SU-DHL-6 (cell line): Measurements from ENCODE around the gene SLAIN1.
A peak's percentile ranks its signal among the peaks of the same experiment; 100 is the strongest.

Experiments used
- H2AFZ ChIP-seq: fragments of 200-600 bp; sonication (generic); 2 replicates; pipeline ENCODE4 v1.6.1; 2014; ENCODE audit warnings: low read depth, mild to moderate bottlenecking, moderate library complexity, mixed read lengths, antibody characterized with exemption, low read length; ENCODE audit not compliant: severe bottlenecking
- H3F3A ChIP-seq: fragments of 200-600 bp; shearing (Covaris generic); 2 replicates; pipeline ENCODE4 v1.6.0; 2016; ENCODE audit warnings: antibody characterized with exemption, mild to moderate bottlenecking; ENCODE audit not compliant: insufficient read depth
- H3K27ac ChIP-seq: fragments of 200-600 bp; sonication (generic); 2 replicates; pipeline ENCODE4 v1.5.1; 2016; ENCODE audit warnings: low read depth, mild to moderate bottlenecking, low read length, moderate library complexity, mixed read lengths
- H3K27me3 ChIP-seq: fragments of 200-600 bp; sonication (generic), shearing (Covaris generic); 2 replicates; pipeline ENCODE4 v1.6.0; 2014; ENCODE audit warnings: mild to moderate bottlenecking, low read length
- H3K36me3 ChIP-seq: fragments of 200-600 bp; sonication (generic); 2 replicates; pipeline ENCODE4 v1.6.1; 2014; ENCODE audit warnings: mild to moderate bottlenecking, low read length, mixed read lengths
- H3K4me2 ChIP-seq: fragments of 300-600, 200-600 bp; shearing (Covaris generic), sonication (generic); 2 replicates; pipeline ENCODE4 v1.6.0; 2014; ENCODE audit warnings: low read length, low read depth, mild to moderate bottlenecking; ENCODE audit not compliant: poor library complexity, severe bottlenecking
- H3K4me3 ChIP-seq: fragments of 200-600 bp; sonication (generic); 2 replicates; pipeline ENCODE4 v1.5.1; 2014; ENCODE audit warnings: antibody characterized with exemption, low read length, mild to moderate bottlenecking, mixed read lengths; ENCODE audit not compliant: insufficient read depth, poor library complexity, severe bottlenecking
- H3K79me2 ChIP-seq: fragments of 200-600 bp; sonication (generic); 2 replicates; pipeline ENCODE4 v1.6.1; 2014; ENCODE audit warnings: mild to moderate bottlenecking, low read length, moderate library complexity; ENCODE audit not compliant: insufficient read depth
- H3K9ac ChIP-seq: fragments of 200-600 bp; sonication (generic); 2 replicates; pipeline ENCODE4 v1.7.0; 2014; ENCODE audit warnings: mild to moderate bottlenecking, low read length
- H3K9me2 ChIP-seq: fragments of 200-600 bp; sonication (generic); replicated peaks from 2 replicates; pipeline ENCODE4 v1.6.1; 2014; ENCODE audit warnings: low read length; ENCODE audit not compliant: insufficient read depth
- H3K9me3 ChIP-seq: fragments of 200-600 bp; sonication (generic); 2 replicates; pipeline ENCODE4 v1.6.1; 2014; ENCODE audit warnings: low read length, mixed read lengths; ENCODE audit not compliant: insufficient read depth
- H4K20me1 ChIP-seq: fragments of 200-600 bp; sonication (generic); 2 replicates; pipeline ENCODE4 v1.6.1; 2014; ENCODE audit warnings: low read depth, mild to moderate bottlenecking, antibody characterized with exemption, low read length, moderate library complexity, mixed read lengths
- CTCF ChIP-seq: fragments of 200-600 bp; sonication (generic); IDR thresholded peaks from one replicate; pipeline ENCODE4 v1.5.1; 2017; ENCODE audit warnings: antibody characterized with exemption, mild to moderate bottlenecking, low read length, moderate library complexity; ENCODE audit not compliant: insufficient read depth, poor library complexity, severe bottlenecking
- EZH2phosphoT487 ChIP-seq: fragments of 200-600 bp; sonication (generic), shearing (Covaris generic); conservative IDR thresholded peaks from 2 replicates; pipeline ENCODE4 v1.6.1; 2018; ENCODE audit warnings: mild to moderate bottlenecking, antibody characterized with exemption, low read length, moderate library complexity, mixed read lengths

The SLAIN1 gene

GRCh38 chr13:77776704-77777103 lies 79.2 kb downstream of the SLAIN1 start:
- TF ChIP-seq CTCF (no peak), EZH2phosphoT487 (no peak)
- H3K36me3 ChIP-seq = no peaks in the 10 kb centered on the region

GRCh38 chr13:77779552-77780272 lies 82.2 kb downstream of the SLAIN1 start:
- no peaks in the 10 kb centered on the region for H3K9me3 ChIP-seq
- H3K27me3 ChIP-seq = no peaks in the 10 kb centered on the region
- H2AFZ ChIP-seq = no peak overlapping the region
- H3K36me3 ChIP-seq = no peaks in the 10 kb centered on the region
- no peaks in the 10 kb centered on the region for H3K9me2 ChIP-seq
- peak; percentile 51 for TF ChIP-seq CTCF
- TF ChIP-seq EZH2phosphoT487 = no peak
- H3F3A ChIP-seq = no peaks in the 10 kb centered on the region
- no peak overlapping the region for H3K27ac ChIP-seq
- no peak overlapping the region for H3K4me2 ChIP-seq
- H3K9ac ChIP-seq = no peak overlapping the region
- no peaks in the 10 kb centered on the region for H3K79me2 ChIP-seq
- H4K20me1 ChIP-seq = no peaks in the 10 kb centered on the region
- H3K4me3 ChIP-seq = no peak overlapping the region

More at GRCh38 chr13:77776704-77777103, 79.2 kb downstream of the SLAIN1 start:
- Histone ChIP-seq H4K20me1 (no peaks in the 10 kb centered on the region), H2AFZ (no peak overlapping the region), H3K9me2 (no peaks in the 10 kb centered on the region), H3K27ac (no peak overlapping the region), H3K9me3 (no peaks in the 10 kb centered on the region), H3K79me2 (no peaks in the 10 kb centered on the region), H3K4me2 (no peak overlapping the region), H3K9ac (no peak overlapping the region), H3F3A (no peaks in the 10 kb centered on the region), H3K27me3 (no peaks in the 10 kb centered on the region), H3K4me3 (no peak overlapping the region)

- no peaks in the 10 kb centered on the region for H3K36me3 ChIP-seq
- H3K4me3 ChIP-seq = no peak overlapping the region
- no peaks in the 10 kb centered on the region for H3F3A ChIP-seq
- no peak overlapping the region for H2AFZ ChIP-seq
- no peaks in the 10 kb centered on the region for H3K9me3 ChIP-seq
- H3K27ac ChIP-seq = no peak overlapping the region
- H3K9ac ChIP-seq = no peak overlapping the region
- H3K9me2 ChIP-seq = no peaks in the 10 kb centered on the region
- no peak overlapping the region for H3K4me2 ChIP-seq
- no peaks in the 10 kb centered on the region for H3K79me2 ChIP-seq
- no peaks in the 10 kb centered on the region for H4K20me1 ChIP-seq
- TF ChIP-seq CTCF (no peak), EZH2phosphoT487 (no peak)
- H3K27me3 ChIP-seq = no peaks in the 10 kb centered on the region
These were observed 84.3 kb downstream of the SLAIN1 start for GRCh38 chr13:77781808-77782207.
